Measurements from ENCODE around the gene CACNA1I. TPM values are rescaled to one million over a fixed set of nuclear protein-coding genes. Genes with fewer than 3 reads are reported as not detected.

The CACNA1I gene
- total RNA-seq, 1 donor from 2014 or later: not detected

GRCh38 chr22:39580006-39580441, 9.5 kb downstream of the CACNA1I start:
- Histone ChIP-seq H3K9me3 (no peaks in the 10 kb centered on the region), H3K36me3 (no peaks in the 10 kb centered on the region), H3K27me3 (no peaks in the 10 kb centered on the region), H3K4me1 (no peaks in the 10 kb centered on the region), H3K4me3 (no peak overlapping the region), H3K27ac (no peak overlapping the region)
- no peak for TF ChIP-seq CTCF (IDR thresholded peaks at IDR 0.05)
- no peak for DNase-seq (ENCODE audit: low spot score in 2 of 2)
- intact Hi-C loops (cut with DNase I): no loop called here

GRCh38 chr22:39580795-39581194, 10.2 kb downstream of the CACNA1I start:
- no peak for TF ChIP-seq CTCF (IDR thresholded peaks at IDR 0.05)
- Histone ChIP-seq H3K36me3 (no peaks in the 10 kb centered on the region), H3K27ac (no peak overlapping the region), H3K4me3 (no peak overlapping the region), H3K27me3 (no peaks in the 10 kb centered on the region), H3K4me1 (no peaks in the 10 kb centered on the region), H3K9me3 (no peaks in the 10 kb centered on the region)
- DNase-seq (ENCODE audit: low spot score in 2 of 2): no peak
- intact Hi-C loops (cut with DNase I): no loop called here

- no peak for DNase-seq (ENCODE audit: low spot score in 2 of 2)
- Histone ChIP-seq H3K27me3 (no peaks in the 10 kb centered on the region), H3K36me3 (no peaks in the 10 kb centered on the region), H3K4me3 (no peak overlapping the region), H3K27ac (no peak overlapping the region), H3K9me3 (no peaks in the 10 kb centered on the region), H3K4me1 (no peaks in the 10 kb centered on the region)
- no peak for TF ChIP-seq CTCF (IDR thresholded peaks at IDR 0.05)
- intact Hi-C loops (cut with DNase I): no loop called here
Observed at GRCh38 chr22:39581303-39581702, 10.8 kb downstream of the CACNA1I start.

GRCh38 chr22:39583066-39583667, 12.6 kb downstream of the CACNA1I start:
- H3K36me3 ChIP-seq: no peaks in the 10 kb centered on the region
- DNase-seq (ENCODE audit: low spot score in 2 of 2): no peak
- no peak overlapping the region for H3K4me3 ChIP-seq
- H3K27ac ChIP-seq: no peak overlapping the region
- intact Hi-C loops (cut with DNase I): no loop called here
- no peaks in the 10 kb centered on the region for H3K27me3 ChIP-seq
- H3K9me3 ChIP-seq: no peaks in the 10 kb centered on the region
- TF ChIP-seq CTCF (IDR thresholded peaks at IDR 0.05): no peak
- no peaks in the 10 kb centered on the region for H3K4me1 ChIP-seq

- no peak for TF ChIP-seq CTCF (IDR thresholded peaks at IDR 0.05)
- no peak overlapping the region for H3K27ac ChIP-seq
- H3K4me3 ChIP-seq: no peak overlapping the region
- H3K9me3 ChIP-seq: no peaks in the 10 kb centered on the region
- no peak for DNase-seq (ENCODE audit: low spot score in 2 of 2)
- no peaks in the 10 kb centered on the region for H3K27me3 ChIP-seq
- no peaks in the 10 kb centered on the region for H3K36me3 ChIP-seq
- intact Hi-C loops (cut with DNase I): no loop called here
- peaks cover 0 to 2% of the 10 kb centered on the region in 2 donors for H3K4me1 ChIP-seq
Observed at GRCh38 chr22:39589875-39590274, 19.3 kb downstream of the CACNA1I start.

Data from ascending aorta (tissue), 2 donors.